ENCODE results near the gene ZNF804A.

DNA sequence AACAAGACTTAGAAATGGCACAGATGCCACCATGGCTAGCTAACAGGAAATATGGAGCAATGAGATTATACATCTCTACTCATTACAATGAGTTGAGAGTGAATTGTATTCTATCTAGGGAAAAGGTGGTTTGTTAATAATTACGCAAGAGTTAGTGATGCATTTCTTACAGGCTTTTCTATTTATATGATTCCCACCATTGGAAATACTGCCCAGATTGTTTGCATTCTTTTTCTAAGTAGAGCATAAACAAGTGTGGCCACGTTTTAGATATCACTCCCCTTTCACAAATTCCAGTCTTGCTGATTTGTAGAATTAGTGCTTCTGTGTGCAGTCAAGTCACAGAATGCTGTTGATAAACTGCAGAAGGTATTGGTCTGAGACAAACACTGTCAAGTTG, 56.6 kb downstream of the ZNF804A start:
- TF ChIP-seq CHD2 (IDR thresholded peaks at IDR 0.05; ENCODE audit: low read length) (no peak), CTCF (IDR thresholded peaks at IDR 0.05; ENCODE audit: control extremely low read depth in 1 of 3, insufficient read depth in 1 of 3, low read depth in 1 of 3, low read length in 3 of 3) (no peak), POLR2AphosphoS5 (IDR thresholded peaks at IDR 0.05; ENCODE audit: low read depth, low read length) (no peak)
- TF ChIP-seq, protein P1, sequence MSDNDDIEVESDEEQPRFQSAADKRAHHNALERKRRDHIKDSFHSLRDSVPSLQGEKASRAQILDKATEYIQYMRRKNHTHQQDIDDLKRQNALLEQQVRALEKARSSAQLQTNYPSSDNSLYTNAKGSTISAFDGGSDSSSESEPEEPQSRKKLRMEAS (IDR thresholded peaks at IDR 0.05) = no peak

Measured in H1 (cell line).